OCI-LY1 (cell line): ENCODE data around the gene SRP14.

Experiments
- EZH2 ChIP-seq: fragments of 200-600 bp; sonication (generic), shearing (Covaris generic); IDR thresholded peaks from 2 replicates; pipeline ENCODE4 v1.8.0; 2017; ENCODE audit warnings: borderline replicate concordance, mixed run types, mild to moderate bottlenecking, antibody characterized with exemption, low read length, moderate library complexity, mixed read lengths
- TF ChIP-seq, protein P1 (sequence below): fragments of 200-600 bp; sonication (generic), shearing (Covaris generic); IDR thresholded peaks from 2 replicates; pipeline ENCODE4 v1.5.1; 2017; ENCODE audit warnings: mild to moderate bottlenecking, antibody characterized with exemption, low read length, moderate library complexity, mixed read lengths

DNA sequence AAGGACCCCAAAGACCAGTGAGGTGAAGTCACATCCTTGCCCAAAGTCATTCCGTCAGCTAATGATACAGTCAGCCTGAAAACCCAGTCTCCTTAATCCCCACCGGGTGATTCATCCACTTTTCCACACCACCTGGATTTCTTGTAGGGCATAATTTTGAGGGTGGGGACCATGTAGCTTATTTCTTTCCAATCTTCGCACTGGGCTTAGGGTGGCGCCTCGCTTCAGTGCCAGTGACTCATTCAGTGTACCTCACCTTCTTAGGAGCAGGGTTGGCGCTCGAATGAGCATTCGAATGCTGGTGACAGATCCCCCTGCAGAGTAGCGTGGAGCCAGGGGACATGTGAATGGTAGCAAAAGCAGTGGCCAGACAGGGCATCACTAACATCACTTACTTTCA lies 45.7 kb upstream of the SRP14 start:
- TF ChIP-seq, protein P1, sequence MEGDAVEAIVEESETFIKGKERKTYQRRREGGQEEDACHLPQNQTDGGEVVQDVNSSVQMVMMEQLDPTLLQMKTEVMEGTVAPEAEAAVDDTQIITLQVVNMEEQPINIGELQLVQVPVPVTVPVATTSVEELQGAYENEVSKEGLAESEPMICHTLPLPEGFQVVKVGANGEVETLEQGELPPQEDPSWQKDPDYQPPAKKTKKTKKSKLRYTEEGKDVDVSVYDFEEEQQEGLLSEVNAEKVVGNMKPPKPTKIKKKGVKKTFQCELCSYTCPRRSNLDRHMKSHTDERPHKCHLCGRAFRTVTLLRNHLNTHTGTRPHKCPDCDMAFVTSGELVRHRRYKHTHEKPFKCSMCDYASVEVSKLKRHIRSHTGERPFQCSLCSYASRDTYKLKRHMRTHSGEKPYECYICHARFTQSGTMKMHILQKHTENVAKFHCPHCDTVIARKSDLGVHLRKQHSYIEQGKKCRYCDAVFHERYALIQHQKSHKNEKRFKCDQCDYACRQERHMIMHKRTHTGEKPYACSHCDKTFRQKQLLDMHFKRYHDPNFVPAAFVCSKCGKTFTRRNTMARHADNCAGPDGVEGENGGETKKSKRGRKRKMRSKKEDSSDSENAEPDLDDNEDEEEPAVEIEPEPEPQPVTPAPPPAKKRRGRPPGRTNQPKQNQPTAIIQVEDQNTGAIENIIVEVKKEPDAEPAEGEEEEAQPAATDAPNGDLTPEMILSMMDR, result no peak
- no peak for TF ChIP-seq EZH2
